Erythroblast (primary cell): ENCODE results near the gene L3MBTL2.

ENCODE experiments used
- GATA1 ChIP-seq: IDR thresholded peaks from 2 replicates; pipeline ENCODE4 v1.6.1; 2011; ENCODE audit warnings: low read depth, mild to moderate bottlenecking, control low read depth, low read length, moderate library complexity
- POLR2A ChIP-seq: IDR thresholded peaks from 2 replicates; pipeline ENCODE4 v1.6.1; 2011; ENCODE audit warnings: mild to moderate bottlenecking, low read length

GRCh38 chr22:41242396-41243117 lies 37.4 kb downstream of the L3MBTL2 start:
- TF ChIP-seq POLR2A (no peak), GATA1 (no peak)
